Aorta (tissue), 5 donors: Measurements from ENCODE around the gene F2RL3. TPM values are rescaled to one million over a fixed set of nuclear protein-coding genes. Genes with fewer than 3 reads are reported as not detected.
"Not testable (repeated sequence)": the region's sequence is repeated elsewhere in the genome, so short reads cannot be mapped to it uniquely, and the experiment has no call there.

Source experiments
- ATAC-seq: fragments of 200-7000 bp; cut with Tn5 transposase; one replicate; pipeline ENCODE4 v1.9.1; 2022; ENCODE audit warnings: moderate library complexity; ENCODE audit not compliant: low FRiP score
- DNase-seq, 2 donors: peaks; one replicate each; pipeline ENCODE4 v3.0.0-alpha.2; 2020
- H3K27ac ChIP-seq, 2 donors: one replicate each; pipeline ENCODE4 v1.5.1; 2013; ENCODE audit warnings: low read length in 2 of 2, mild to moderate bottlenecking in 2 of 2, moderate library complexity in 2 of 2, control low read depth in 1 of 2, inconsistent platforms in 1 of 2, low read depth in 1 of 2
- H3K27me3 ChIP-seq, 2 donors: one replicate each; pipeline ENCODE4 v1.6.1; 2013; ENCODE audit warnings: control low read depth in 1 of 2, low read length in 1 of 2, mild to moderate bottlenecking in 1 of 2, moderate library complexity in 1 of 2; ENCODE audit not compliant: insufficient read depth in 2 of 2, control insufficient read depth in 1 of 2
- H3K36me3 ChIP-seq, 2 donors: one replicate each; pipeline ENCODE4 v1.6.1; 2013; ENCODE audit warnings: control low read depth in 1 of 2, low read length in 1 of 2, mild to moderate bottlenecking in 1 of 2; ENCODE audit not compliant: insufficient read depth in 2 of 2, control insufficient read depth in 1 of 2
- H3K4me1 ChIP-seq, 2 donors: one replicate each; pipeline ENCODE4 v1.6.1; 2013; ENCODE audit warnings: low read length in 2 of 2, control low read depth in 1 of 2, mild to moderate bottlenecking in 1 of 2, moderate library complexity in 1 of 2; ENCODE audit not compliant: insufficient read depth in 2 of 2, control insufficient read depth in 1 of 2
- H3K4me3 ChIP-seq, 2 donors: one replicate each; pipeline ENCODE4 v1.5.1; 2013; ENCODE audit warnings: low read length in 2 of 2, control low read depth in 1 of 2, mild to moderate bottlenecking in 1 of 2
- H3K9me3 ChIP-seq: one replicate; pipeline ENCODE4 v1.6.1; 2013; ENCODE audit warnings: mild to moderate bottlenecking, low read length; ENCODE audit not compliant: control insufficient read depth
- whole genome bisulfite sequencing, 2 donors: extraction: QIAGEN DNeasy Blood & Tissue Kit; methylation state at CpG; one replicate each; pipeline ENCODE4 v1.1.7; 2013; 5-methylcytosine and 5-hydroxymethylcytosine counted together
- intact Hi-C, 2 donors: fragments of 100-400 bp; cut with DNase I; formaldehyde crosslinking; loops; one replicate each; pipeline versions ENCODE4 v1.14.2 to v1.15.0; 2022
- polyA plus RNA-seq, 2 donors: library from polyadenylated mRNA; stranded (reverse); fragments of 200-250 nt; gene quantifications; one replicate each; pipeline ENCODE4 v1.2.3, GENCODE V29; 2013
- total RNA-seq, 2 donors: library from RNA; stranded (reverse); fragmentation: NEBNext Ultra II Directional; extraction: Animal tissue kit (Norgen Biotek cat#: 25700); gene quantifications; one replicate each; pipeline ENCODE4 v1.2.1, GENCODE V29; 2021
- donor health status: healthy with polysubstance abuse.
- donor health status: Bipolar disorder and iron deficiency.
- donor health status: DM: no; HTN: no; CAD: no.
- donor health status: DM: no; HTN: no; CAD: no.
- donor health status: DM: yes; HTN: yes; CAD: no.

The F2RL3 gene
- total and polyA plus RNA-seq, 4 donors: 0.13 to 9.9 (median 0.45) TPM

DNA sequence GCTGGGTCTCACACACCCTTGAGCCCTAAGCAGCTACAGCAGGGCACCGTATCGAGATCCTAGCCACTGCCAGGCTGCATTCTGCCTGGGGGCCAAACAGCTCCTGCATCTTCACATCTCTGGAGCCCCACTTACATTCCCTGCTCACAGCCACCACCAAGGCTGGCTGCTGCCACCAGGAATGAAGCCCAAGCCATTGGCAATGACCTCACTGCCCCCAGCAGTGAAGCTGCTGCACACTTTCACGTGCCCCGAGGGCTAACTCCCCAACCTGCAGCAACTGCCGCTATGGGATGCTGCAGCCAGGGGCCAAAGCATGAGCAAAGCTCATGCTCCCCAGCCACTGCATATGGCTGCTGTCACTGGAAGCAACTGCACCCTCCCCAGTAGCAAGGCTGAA, 42.0 kb downstream of the F2RL3 start:
- H3K9me3 ChIP-seq: peaks cover 3% of the 10 kb centered on the region
- ATAC-seq (no peak), DNase-seq (peak in 1 of 2 donors; percentile 39)
- no peak overlapping the region for H3K4me3 ChIP-seq
- H3K27ac ChIP-seq: no peak overlapping the region
- no peaks in the 10 kb centered on the region for H3K27me3 ChIP-seq
- intact Hi-C loops: no loop called here
- 69 to 74% methylated on average over 5 of the region's 5 CpGs for WGBS, 2 donors
- H3K4me1 ChIP-seq: no peaks in the 10 kb centered on the region
- H3K36me3 ChIP-seq: no peaks in the 10 kb centered on the region

GRCh38 chr19:16931306-16931705, 42.5 kb downstream of the F2RL3 start:
- H3K4me1 ChIP-seq: no peaks in the 10 kb centered on the region
- H3K27me3 ChIP-seq: no peaks in the 10 kb centered on the region
- no peak for ATAC-seq
- no peak overlapping the region for H3K4me3 ChIP-seq
- H3K36me3 ChIP-seq: no peaks in the 10 kb centered on the region
- no peak overlapping the region for H3K27ac ChIP-seq
- peak in 1 of 2 donors; percentile 51 for DNase-seq
- intact Hi-C loops: no loop called here
- H3K9me3 ChIP-seq: peaks cover 3% of the 10 kb centered on the region
- 93 to 95% methylated on average over 4 of the region's 4 CpGs for WGBS, 2 donors

GRCh38 chr19:16934489-16934888, 45.7 kb downstream of the F2RL3 start:
- Histone ChIP-seq H3K4me3 (no peak overlapping the region), H3K27ac (no peak overlapping the region), H3K9me3 (no peaks in the 10 kb centered on the region), H3K4me1 (no peaks in the 10 kb centered on the region), H3K27me3 (no peaks in the 10 kb centered on the region), H3K36me3 (no peaks in the 10 kb centered on the region)
- ATAC-seq: no peak
- no peak for DNase-seq
- intact Hi-C loops: no loop called here
- whole genome bisulfite sequencing, 2 donors: 85 to 87% methylated on average over 1 of the region's 1 CpG

- no peaks in the 10 kb centered on the region for H3K36me3 ChIP-seq
- intact Hi-C loops: no loop called here
- no peaks in the 10 kb centered on the region for H3K9me3 ChIP-seq
- H3K4me1 ChIP-seq: no peaks in the 10 kb centered on the region
- H3K27me3 ChIP-seq: no peaks in the 10 kb centered on the region
- no peak overlapping the region for H3K4me3 ChIP-seq
- DNase-seq (no peak), ATAC-seq (no peak)
- no peak overlapping the region for H3K27ac ChIP-seq
- WGBS, 2 donors: 78% methylated on average over 2 of the region's 2 CpGs
Observed at GRCh38 chr19:16936901-16937300, 48.1 kb downstream of the F2RL3 start.

DNA sequence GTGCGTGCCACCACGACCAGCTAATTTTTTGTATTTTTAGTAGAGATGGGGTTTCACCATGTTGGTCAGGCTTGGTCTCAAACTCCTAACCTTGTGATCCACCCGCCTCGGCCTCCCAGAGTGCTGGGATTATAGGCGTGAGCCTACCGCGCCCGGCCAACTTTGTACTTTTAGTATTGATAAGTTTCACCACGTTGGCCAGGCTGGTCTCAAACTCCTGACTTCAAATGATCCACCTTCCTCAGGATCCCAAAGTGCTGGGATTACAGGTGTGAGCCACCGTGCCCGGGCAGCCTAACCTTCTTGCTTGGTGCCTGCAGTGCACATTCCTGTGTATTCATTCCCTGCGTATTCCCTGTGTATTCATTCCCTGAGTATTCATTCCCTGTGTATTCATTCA, 49.0 kb downstream of the F2RL3 start:
- not testable (repeated sequence) for H3K4me1 ChIP-seq

GRCh38 chr19:16938211-16938610, 49.4 kb downstream of the F2RL3 start:
- Histone ChIP-seq H3K36me3 (no peaks in the 10 kb centered on the region), H3K27me3 (no peaks in the 10 kb centered on the region), H3K4me1 (no peaks in the 10 kb centered on the region), H3K4me3 (no peak overlapping the region), H3K27ac (no peak overlapping the region), H3K9me3 (no peaks in the 10 kb centered on the region)
- intact Hi-C loops: no loop called here
- ATAC-seq: no peak
- DNase-seq: no peak
- WGBS, 2 donors: 90% methylated on average over 11 of the region's 11 CpGs

More for the DNA sequence above, 49.0 kb downstream of the F2RL3 start:
- H3K27ac ChIP-seq, H3K36me3 ChIP-seq, intact Hi-C loops, H3K4me3 ChIP-seq, H3K27me3 ChIP-seq, DNase-seq, ATAC-seq, H3K9me3 ChIP-seq: not testable (repeated sequence)
- WGBS, 2 donors: 87 to 93% methylated on average over 12 of the region's 12 CpGs

DNA sequence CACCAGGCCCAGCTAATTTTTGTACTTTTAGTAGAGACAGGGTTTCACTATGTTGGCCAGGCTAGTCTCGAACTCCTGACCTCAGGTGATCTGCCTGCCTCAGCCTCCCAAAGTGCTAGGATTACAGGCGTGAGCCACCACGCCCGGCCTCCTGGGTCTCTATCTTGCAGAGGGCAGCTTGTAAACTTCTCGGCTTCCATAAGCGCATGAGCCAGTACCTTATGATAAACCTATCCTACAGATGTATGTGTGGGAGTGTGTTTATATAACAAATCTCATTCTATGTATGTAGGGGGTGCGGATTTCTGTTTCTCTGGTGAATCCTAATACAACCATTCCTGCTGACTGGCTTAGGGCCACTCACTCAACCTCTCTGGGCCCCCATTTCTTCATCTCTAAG, 51.3 kb downstream of the F2RL3 start:
- DNase-seq, ATAC-seq, H3K36me3 ChIP-seq, intact Hi-C loops, H3K27ac ChIP-seq, H3K9me3 ChIP-seq, H3K27me3 ChIP-seq, H3K4me1 ChIP-seq, H3K4me3 ChIP-seq: not testable (repeated sequence)
- 94 to 95% methylated on average over 7 of the region's 7 CpGs for WGBS, 2 donors

DNA sequence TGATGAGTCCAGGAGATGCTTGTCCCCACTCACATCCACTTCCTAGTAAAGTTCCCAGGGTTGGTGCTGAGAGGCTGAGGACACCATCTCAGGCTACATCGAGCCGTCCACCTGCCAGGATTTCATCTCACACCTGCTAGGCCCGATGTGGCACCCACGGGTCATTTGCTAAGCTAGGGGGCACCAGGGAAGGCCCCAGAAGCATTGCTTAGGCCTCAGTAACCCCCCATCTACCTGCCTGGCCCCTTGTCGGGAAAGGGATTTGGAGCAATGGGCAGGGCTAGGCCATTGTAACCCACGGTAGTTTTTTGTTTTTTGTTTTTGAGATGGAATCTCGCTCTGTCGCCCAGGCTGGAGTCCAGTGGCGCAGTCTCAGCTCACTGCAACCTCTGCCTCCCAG, 51.8 kb downstream of the F2RL3 start:
- Histone ChIP-seq H3K4me3 (no peak overlapping the region), H3K9me3 (no peaks in the 10 kb centered on the region), H3K27ac (no peak overlapping the region), H3K27me3 (no peaks in the 10 kb centered on the region), H3K4me1 (no peaks in the 10 kb centered on the region), H3K36me3 (no peaks in the 10 kb centered on the region)
- 88 to 92% methylated on average over 9 of the region's 9 CpGs for WGBS, 2 donors
- DNase-seq (no peak), ATAC-seq (no peak)
- intact Hi-C loops: no loop called here
